SK-N-SH (cell line): Measurements from ENCODE around the gene BABAM1. TPM values are rescaled to one million over a fixed set of nuclear protein-coding genes. Genes with fewer than 3 reads are reported as not detected.
"Not testable (repeated sequence)": the region's sequence is repeated elsewhere in the genome, so short reads cannot be mapped to it uniquely, and the experiment has no call there.

Experiments
- CTCF ChIA-PET: fragments of 300-600, 350-600 bp; formaldehyde crosslinking; extraction: SDS; loops from one replicate; lab custom pipeline; 2021; lab: Yijun Ruan, JAX
- POLR2A ChIA-PET: fragments of 350-600 bp; sonication (Branson Sonifier 250); formaldehyde crosslinking; extraction: SDS; loops from one replicate; lab custom pipeline; 2020; ENCODE audit warnings: antibody characterized with exemption, inconsistent platforms; lab: Yijun Ruan, JAX
- DNase-seq: peaks from one replicate; pipeline ENCODE4 v3.0.0; 2012
- H2AFZ ChIP-seq: fragments of 200-600 bp; sonication (generic); 2 replicates; pipeline ENCODE4 v1.8.1; 2016; ENCODE audit warnings: antibody characterized with exemption, mild to moderate bottlenecking, low read depth
- H3F3A ChIP-seq: fragments of 200-600 bp; sonication (generic); replicated peaks from 2 replicates; pipeline ENCODE3; 2016; ENCODE audit warnings: antibody characterized with exemption, mild to moderate bottlenecking; ENCODE audit not compliant: insufficient read depth
- H3K27ac ChIP-seq, 2 experiments: fragments of 200-500 bp in 1 of 2; fragments of 200-600 bp in 1 of 2; sonication (Bioruptor generic) in 1 of 2; sonication (generic), shearing (Covaris generic) in 1 of 2; 2 replicates each; pipeline versions ENCODE4 v1.5.1 to v1.6.1; 2014 to 2016; ENCODE audit warnings: low read depth in 2 of 2, inconsistent platforms in 1 of 2, low read length in 1 of 2, mild to moderate bottlenecking in 1 of 2, mixed read lengths in 1 of 2
- H3K27me3 ChIP-seq: fragments of 200-600 bp; sonication (generic), shearing (Covaris generic); 2 replicates; pipeline ENCODE4 v1.6.1; 2016; ENCODE audit warnings: mixed run types; ENCODE audit not compliant: insufficient read depth
- H3K36me3 ChIP-seq, 2 experiments: fragments of 200-500 bp in 1 of 2; fragments of 200-600 bp in 1 of 2; sonication (Bioruptor generic) in 1 of 2; sonication (generic) in 1 of 2; replicated peaks in 1 of 2; 2 replicates each; pipeline versions ENCODE3 to v1.5.1; 2014 to 2016; ENCODE audit warnings: low read length in 1 of 2, mild to moderate bottlenecking in 1 of 2; ENCODE audit not compliant: insufficient read depth in 2 of 2, control insufficient read depth in 1 of 2
- H3K4me1 ChIP-seq, 2 experiments: fragments of 200-500 bp in 1 of 2; fragments of 200-600 bp in 1 of 2; sonication (Bioruptor generic) in 1 of 2; sonication (generic), shearing (Covaris generic) in 1 of 2; 2 replicates each; pipeline versions ENCODE4 v1.5.1 to v1.6.1; 2014 to 2016; ENCODE audit warnings: low read depth in 1 of 2, low read length in 1 of 2, mixed run types in 1 of 2; ENCODE audit not compliant: insufficient read depth in 2 of 2, control insufficient read depth in 1 of 2
- H3K4me2 ChIP-seq: fragments of 200-600 bp; sonication (generic), shearing (Covaris generic); 2 replicates; pipeline ENCODE4 v1.6.1; 2017; ENCODE audit warnings: mixed run types
- H3K4me3 ChIP-seq, 2 experiments: fragments of 200-500 bp in 1 of 2; fragments of 200-600 bp in 1 of 2; sonication (Bioruptor generic) in 1 of 2; sonication (generic), shearing (Covaris generic) in 1 of 2; 2 replicates each; pipeline versions ENCODE4 v1.5.1 to v1.8.1; 2014 to 2016; ENCODE audit warnings: low read depth in 2 of 2, inconsistent platforms in 1 of 2, low read length in 1 of 2, mild to moderate bottlenecking in 1 of 2, mixed read lengths in 1 of 2, moderate library complexity in 1 of 2
- H3K79me2 ChIP-seq: fragments of 200-600 bp; sonication (generic); 2 replicates; pipeline ENCODE4 v1.8.1; 2017; ENCODE audit warnings: mild to moderate bottlenecking; ENCODE audit not compliant: insufficient read depth
- H3K9ac ChIP-seq: fragments of 200-600 bp; sonication (generic); 2 replicates; pipeline ENCODE4 v1.6.1; 2017; ENCODE audit warnings: mixed run types
- H3K9me2 ChIP-seq: fragments of 200-600 bp; sonication (generic); 2 replicates; pipeline ENCODE4 v1.6.1; 2017; ENCODE audit warnings: mixed run types
- H3K9me3 ChIP-seq: fragments of 200-600 bp; sonication (generic); 2 replicates; pipeline ENCODE4 v1.6.1; 2017; ENCODE audit warnings: mixed run types, mild to moderate bottlenecking, moderate library complexity
- H4K20me1 ChIP-seq: fragments of 200-600 bp; sonication (generic); 2 replicates; pipeline ENCODE4 v1.6.1; 2017; ENCODE audit warnings: mild to moderate bottlenecking, mixed run types; ENCODE audit not compliant: insufficient read depth
- CHD2 ChIP-seq: fragments of 150-350 bp; IDR thresholded peaks from 2 replicates; pipeline ENCODE4 v1.6.1; 2018; ENCODE audit warnings: low read length; ENCODE audit not compliant: partially characterized antibody
- CTCF ChIP-seq: fragments of 200-600 bp; sonication (generic); IDR thresholded peaks from 2 replicates; pipeline ENCODE4 v1.6.1; 2017; ENCODE audit warnings: antibody characterized with exemption, mild to moderate bottlenecking, moderate library complexity
- ELF1 ChIP-seq: IDR thresholded peaks from 2 replicates; pipeline ENCODE4 v1.4.0; 2012
- FOXJ3 ChIP-seq: sonication (generic); formaldehyde crosslinking; IDR thresholded peaks from 2 replicates; pipeline ENCODE4 v1.5.1; 2020; ENCODE audit warnings: mild to moderate bottlenecking, missing genetic modification reagents
- GATA2 ChIP-seq: sonication (generic); formaldehyde crosslinking; IDR thresholded peaks from 2 replicates; pipeline ENCODE4 v1.5.0; 2020; ENCODE audit warnings: mild to moderate bottlenecking, missing genetic modification reagents
- JUND ChIP-seq: IDR thresholded peaks from 2 replicates; pipeline ENCODE4 v1.4.0; 2012
- NFIC ChIP-seq: IDR thresholded peaks from 2 replicates; pipeline ENCODE4 v1.4.0; 2012; ENCODE audit warnings: borderline replicate concordance
- POLR2AphosphoS5 ChIP-seq: IDR thresholded peaks from 2 replicates; pipeline ENCODE4 v1.6.1; 2012; ENCODE audit warnings: low read depth, low read length
- RAD21 ChIP-seq: IDR thresholded peaks from 2 replicates; pipeline ENCODE4 v1.6.1; 2012; ENCODE audit warnings: mild to moderate bottlenecking, low read length
- REST ChIP-seq: IDR thresholded peaks from 2 replicates; pipeline ENCODE4 v1.6.1; 2012; ENCODE audit warnings: mild to moderate bottlenecking, low read depth, low read length, moderate library complexity
- TAF1 ChIP-seq: IDR thresholded peaks from 2 replicates; pipeline ENCODE4 v1.6.1; 2012; ENCODE audit warnings: low read depth, mild to moderate bottlenecking, low read length, moderate library complexity, borderline replicate concordance
- TEAD4 ChIP-seq: IDR thresholded peaks from 2 replicates; pipeline ENCODE4 v1.4.0; 2012; ENCODE audit warnings: mild to moderate bottlenecking, borderline replicate concordance; ENCODE audit not compliant: insufficient read depth
- USF2 ChIP-seq: fragments of 150-350 bp; IDR thresholded peaks from 2 replicates; pipeline ENCODE4 v1.6.1; 2017; ENCODE audit warnings: antibody characterized with exemption, low read length, low read depth, borderline replicate concordance
- ZBTB33 ChIP-seq: IDR thresholded peaks from 2 replicates; pipeline ENCODE4 v1.4.0; 2012; ENCODE audit warnings: low read depth, borderline replicate concordance
- WGBS: methylation state at CpG from one replicate; pipeline ENCODE4 v1.1.6; 2017; ENCODE audit warnings: low lambda C conversion rate; 5-methylcytosine and 5-hydroxymethylcytosine counted together
- polyA plus RNA-seq, 3 experiments: library from polyadenylated mRNA; depleted of rRNA; stranded (reverse); fragments of >200 nt; gene quantifications; 2 replicates each; pipeline ENCODE4 v1.2.3, GENCODE V29; 2012
- TF ChIP-seq, protein P1 (sequence below): IDR thresholded peaks from 2 replicates; pipeline ENCODE4 v1.4.0; 2012; ENCODE audit warnings: low read depth
- TF ChIP-seq, protein P2 (sequence below): fragments of 150-350 bp; IDR thresholded peaks from 2 replicates; pipeline ENCODE4 v1.6.1; 2016; ENCODE audit warnings: mild to moderate bottlenecking, low read depth, low read length

Gene BABAM1
- polyA plus RNA-seq, 1 of the 3 experiments (the other 2 are of a cell fraction) = 192 TPM

GRCh38 chr19:17294051-17294891 is 27.0 kb downstream of the BABAM1 start:
- DNase-seq = peak; percentile 90
- Histone ChIP-seq H2AFZ (no peak overlapping the region), H3K36me3 (peaks cover 0 to 3% of the 10 kb centered on the region in 2 experiments), H3K4me2 (no peak overlapping the region), H3K9me2 (no peaks in the 10 kb centered on the region), H3K79me2 (peaks cover 6% of the 10 kb centered on the region; the same call in 1 of the 2 replicates), H3K4me3 (no peak overlapping the region), H4K20me1 (no peaks in the 10 kb centered on the region), H3K9ac (no peak overlapping the region), H3K27me3 (no peaks in the 10 kb centered on the region), H3K4me1 (peaks cover 0 to 8% of the 10 kb centered on the region in 2 experiments; a peak in 1 of 4 replicates), H3K27ac (no peak overlapping the region), H3F3A (peaks cover 23% of the 10 kb centered on the region), H3K9me3 (no peaks in the 10 kb centered on the region)
- TF ChIP-seq, protein P1, sequence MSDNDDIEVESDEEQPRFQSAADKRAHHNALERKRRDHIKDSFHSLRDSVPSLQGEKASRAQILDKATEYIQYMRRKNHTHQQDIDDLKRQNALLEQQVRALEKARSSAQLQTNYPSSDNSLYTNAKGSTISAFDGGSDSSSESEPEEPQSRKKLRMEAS = no peak
- TF ChIP-seq TEAD4 (no peak), FOXJ3 (CRISPR knock-in tag) (no peak), GATA2 (CRISPR knock-in tag) (no peak), CHD2 (no peak), ZBTB33 (no peak), RAD21 (no peak), TAF1 (no peak), CTCF (no peak), REST (no peak), JUND (no peak), ELF1 (no peak), NFIC (no peak), USF2 (no peak), POLR2AphosphoS5 (no peak)
- TF ChIP-seq, protein P2, sequence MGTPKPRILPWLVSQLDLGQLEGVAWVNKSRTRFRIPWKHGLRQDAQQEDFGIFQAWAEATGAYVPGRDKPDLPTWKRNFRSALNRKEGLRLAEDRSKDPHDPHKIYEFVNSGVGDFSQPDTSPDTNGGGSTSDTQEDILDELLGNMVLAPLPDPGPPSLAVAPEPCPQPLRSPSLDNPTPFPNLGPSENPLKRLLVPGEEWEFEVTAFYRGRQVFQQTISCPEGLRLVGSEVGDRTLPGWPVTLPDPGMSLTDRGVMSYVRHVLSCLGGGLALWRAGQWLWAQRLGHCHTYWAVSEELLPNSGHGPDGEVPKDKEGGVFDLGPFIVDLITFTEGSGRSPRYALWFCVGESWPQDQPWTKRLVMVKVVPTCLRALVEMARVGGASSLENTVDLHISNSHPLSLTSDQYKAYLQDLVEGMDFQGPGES = no peak
- POLR2A ChIA-PET = no interaction called here
- WGBS = 86% methylated on average over 25 of the region's 48 CpGs
- CTCF ChIA-PET = interaction anchor here (1.3 to 6.0 kb wide), 5 partner anchors 9 to 91 kb away, joined by 3 to 35 read pairs (median 17); partner anchors contain the start of genes ABHD8, ANKLE1, DDA1 and MRPL34

- H3K36me3 ChIP-seq, H3K27me3 ChIP-seq, POLR2A ChIA-PET, H3K4me3 ChIP-seq, H2AFZ ChIP-seq, H3K4me1 ChIP-seq, H4K20me1 ChIP-seq, DNase-seq, H3K9me3 ChIP-seq, H3K79me2 ChIP-seq, H3K27ac ChIP-seq, H3K4me2 ChIP-seq, H3K9ac ChIP-seq, H3K9me2 ChIP-seq: not testable (repeated sequence)
- peaks cover 17% of the 10 kb centered on the region for H3F3A ChIP-seq
- 93% methylated on average over 5 of the region's 6 CpGs for WGBS
- CTCF ChIA-PET = interaction anchor here (0.9 to 6.0 kb wide), 4 partner anchors 13 to 524 kb away, joined by 3 to 35 read pairs (median 4); partner anchors contain the start of genes ANKLE1 and DDA1
These were observed 28.3 kb downstream of the BABAM1 start for GRCh38 chr19:17295551-17295950.
